ENCODE data around the gene WDR90. TPM values are rescaled to one million over a fixed set of nuclear protein-coding genes. Genes with fewer than 3 reads are reported as not detected.

The WDR90 gene
- total RNA-seq, 1 experiment from 2014 or later = 147 TPM

- CTCF ChIA-PET = interaction anchor here (0.6 kb wide), 1 partner anchor 1475 kb away, joined by 3 read pairs; no protein-coding TSS in a partner anchor
- H3K27ac ChIP-seq (ENCODE audit: low read depth, low read length, poor library complexity, severe bottlenecking) = peak within 1 kb of the TSS; percentile 86
- peak; percentile 93 for DNase-seq (ENCODE audit: low spot score)
- peaks cover 38% of the 10 kb centered on the region for H3K4me1 ChIP-seq (ENCODE audit: insufficient read depth, low read length, poor library complexity, severe bottlenecking)
- H3K36me3 ChIP-seq (ENCODE audit: insufficient read depth, low read length, poor library complexity, severe bottlenecking) = peaks cover 23% of the 10 kb centered on the region
- no peaks in the 10 kb centered on the region for H3K27me3 ChIP-seq (replicated peaks; ENCODE audit: insufficient read depth, low read depth, low read length, poor library complexity)
- BruUV-seq (replicated peaks) = no TSS peak
- peak within 1 kb of the TSS; percentile 94 for H3K4me3 ChIP-seq (ENCODE audit: low read depth, low read length, poor library complexity, severe bottlenecking)
- POLR2A ChIA-PET (ENCODE audit: low non-redundant PET) = no interaction called here
- no peak for TF ChIP-seq EZH2 (IDR thresholded peaks at IDR 0.05; ENCODE audit: borderline replicate concordance, low read depth, low read length, poor library complexity, severe bottlenecking)
- TF ChIP-seq, protein P1, sequence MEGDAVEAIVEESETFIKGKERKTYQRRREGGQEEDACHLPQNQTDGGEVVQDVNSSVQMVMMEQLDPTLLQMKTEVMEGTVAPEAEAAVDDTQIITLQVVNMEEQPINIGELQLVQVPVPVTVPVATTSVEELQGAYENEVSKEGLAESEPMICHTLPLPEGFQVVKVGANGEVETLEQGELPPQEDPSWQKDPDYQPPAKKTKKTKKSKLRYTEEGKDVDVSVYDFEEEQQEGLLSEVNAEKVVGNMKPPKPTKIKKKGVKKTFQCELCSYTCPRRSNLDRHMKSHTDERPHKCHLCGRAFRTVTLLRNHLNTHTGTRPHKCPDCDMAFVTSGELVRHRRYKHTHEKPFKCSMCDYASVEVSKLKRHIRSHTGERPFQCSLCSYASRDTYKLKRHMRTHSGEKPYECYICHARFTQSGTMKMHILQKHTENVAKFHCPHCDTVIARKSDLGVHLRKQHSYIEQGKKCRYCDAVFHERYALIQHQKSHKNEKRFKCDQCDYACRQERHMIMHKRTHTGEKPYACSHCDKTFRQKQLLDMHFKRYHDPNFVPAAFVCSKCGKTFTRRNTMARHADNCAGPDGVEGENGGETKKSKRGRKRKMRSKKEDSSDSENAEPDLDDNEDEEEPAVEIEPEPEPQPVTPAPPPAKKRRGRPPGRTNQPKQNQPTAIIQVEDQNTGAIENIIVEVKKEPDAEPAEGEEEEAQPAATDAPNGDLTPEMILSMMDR (conservative IDR thresholded peaks at IDR 0.05; ENCODE audit: low read depth, low read length) = no peak
- H3K9me3 ChIP-seq (ENCODE audit: low read depth, low read length, poor library complexity, severe bottlenecking) = no peaks in the 10 kb centered on the region
- intact Hi-C loops (cut with micrococcal nuclease; ENCODE audit: unreplicated experiment) = no loop called here
These were observed 30.9 kb downstream of the WDR90 start, which contains the start of gene STUB1 for GRCh38 chr16:679814-680624. STUB1 (plus strand) TSS chr16:680410; CDS start chr16:680526, 116 bp downstream.

- no peak for DNase-seq (ENCODE audit: low spot score)
- H3K27me3 ChIP-seq (replicated peaks; ENCODE audit: insufficient read depth, low read depth, low read length, poor library complexity) = no peaks in the 10 kb centered on the region
- TF ChIP-seq, protein P1 (conservative IDR thresholded peaks at IDR 0.05; ENCODE audit: low read depth, low read length) = no peak
- no peak for TF ChIP-seq EZH2 (IDR thresholded peaks at IDR 0.05; ENCODE audit: borderline replicate concordance, low read depth, low read length, poor library complexity, severe bottlenecking)
- POLR2A ChIA-PET (ENCODE audit: low non-redundant PET) = no interaction called here
- no TSS peak for BruUV-seq (replicated peaks)
- peaks cover 33% of the 10 kb centered on the region for H3K4me1 ChIP-seq (ENCODE audit: insufficient read depth, low read length, poor library complexity, severe bottlenecking)
- H3K27ac ChIP-seq (ENCODE audit: low read depth, low read length, poor library complexity, severe bottlenecking) = peak overlapping the region; percentile 86
- no peaks in the 10 kb centered on the region for H3K9me3 ChIP-seq (ENCODE audit: low read depth, low read length, poor library complexity, severe bottlenecking)
- intact Hi-C loops (cut with micrococcal nuclease; ENCODE audit: unreplicated experiment) = no loop called here
- CTCF ChIA-PET = interaction anchor here (0.6 kb wide), 1 partner anchor 1474 kb away, joined by 3 read pairs; no protein-coding TSS in a partner anchor
- H3K4me3 ChIP-seq (ENCODE audit: low read depth, low read length, poor library complexity, severe bottlenecking) = peak overlapping the region; percentile 94
- H3K36me3 ChIP-seq (ENCODE audit: insufficient read depth, low read length, poor library complexity, severe bottlenecking) = peaks cover 23% of the 10 kb centered on the region
These were observed 31.4 kb downstream of the WDR90 start for GRCh38 chr16:680625-680945.

- DNase-seq (ENCODE audit: low spot score) = peak; percentile 52
- Histone ChIP-seq H3K27ac (ENCODE audit: low read depth, low read length, poor library complexity, severe bottlenecking) (peak overlapping the region; percentile 86), H3K4me3 (ENCODE audit: low read depth, low read length, poor library complexity, severe bottlenecking) (peak overlapping the region; percentile 94), H3K27me3 (replicated peaks; ENCODE audit: insufficient read depth, low read depth, low read length, poor library complexity) (no peaks in the 10 kb centered on the region), H3K4me1 (ENCODE audit: insufficient read depth, low read length, poor library complexity, severe bottlenecking) (peaks cover 33% of the 10 kb centered on the region), H3K36me3 (ENCODE audit: insufficient read depth, low read length, poor library complexity, severe bottlenecking) (peaks cover 23% of the 10 kb centered on the region), H3K9me3 (ENCODE audit: low read depth, low read length, poor library complexity, severe bottlenecking) (no peaks in the 10 kb centered on the region)
- TF ChIP-seq, protein P1 (conservative IDR thresholded peaks at IDR 0.05; ENCODE audit: low read depth, low read length) = no peak
- TF ChIP-seq EZH2 (IDR thresholded peaks at IDR 0.05; ENCODE audit: borderline replicate concordance, low read depth, low read length, poor library complexity, severe bottlenecking) = no peak
- intact Hi-C loops (cut with micrococcal nuclease; ENCODE audit: unreplicated experiment) = no loop called here
- ChIA-PET POLR2A (ENCODE audit: low non-redundant PET) (interaction anchor here (0.6 kb wide), 1 partner anchor 15 kb away, joined by 3 read pairs; no protein-coding TSS in a partner anchor), CTCF (interaction anchor here (0.5 kb wide), 1 partner anchor 16 kb away, joined by 8 read pairs; no protein-coding TSS in a partner anchor)
- no TSS peak for BruUV-seq (replicated peaks)
These were observed 32.0 kb downstream of the WDR90 start for GRCh38 chr16:680967-681745.
